ENCODE data around the gene BCL11A. TPM values are rescaled to one million over a fixed set of nuclear protein-coding genes. Genes with fewer than 3 reads are reported as not detected.

The BCL11A gene
- total RNA-seq, 1 donor from 2014 or later, result 2.2 TPM

GRCh38 chr2:60515721-60516226 lies 37.7 kb downstream of the BCL11A start:
- no peaks in the 10 kb centered on the region for H3K9me3 Mint-ChIP-seq
- DNase-seq (ENCODE audit: low read depth, low spot score), result no peak
- peaks cover 3% of the 10 kb centered on the region for H3K27me3 Mint-ChIP-seq (ENCODE audit: low read depth)
- H3K4me1 Mint-ChIP-seq, result peaks cover 7% of the 10 kb centered on the region
- H3K36me3 Mint-ChIP-seq (ENCODE audit: low read depth), result no peaks in the 10 kb centered on the region
- TF ChIP-seq CTCF (conservative IDR thresholded peaks at IDR 0.05), result no peak
- no peak overlapping the region for H3K27ac Mint-ChIP-seq (ENCODE audit: unreplicated experiment)
- no peak overlapping the region for H3K4me3 Mint-ChIP-seq

GRCh38 chr2:60513996-60514395 lies 39.5 kb downstream of the BCL11A start:
- Mint-ChIP-seq H3K4me1 (no peaks in the 10 kb centered on the region), H3K9me3 (no peaks in the 10 kb centered on the region), H3K4me3 (no peak overlapping the region), H3K27ac (ENCODE audit: unreplicated experiment) (no peak overlapping the region), H3K27me3 (ENCODE audit: low read depth) (peaks cover 6% of the 10 kb centered on the region), H3K36me3 (ENCODE audit: low read depth) (peaks cover 4% of the 10 kb centered on the region)
- DNase-seq (ENCODE audit: low read depth, low spot score), result no peak
- no peak for TF ChIP-seq CTCF (conservative IDR thresholded peaks at IDR 0.05)

GRCh38 chr2:60513191-60513590 lies 40.3 kb downstream of the BCL11A start:
- Mint-ChIP-seq H3K27me3 (ENCODE audit: low read depth) (peaks cover 6% of the 10 kb centered on the region), H3K27ac (ENCODE audit: unreplicated experiment) (no peak overlapping the region)

GRCh38 chr2:60512641-60513040 lies 40.8 kb downstream of the BCL11A start:
- Mint-ChIP-seq H3K4me3 (no peak overlapping the region), H3K4me1 (peaks cover 13% of the 10 kb centered on the region), H3K27me3 (ENCODE audit: low read depth) (peaks cover 6% of the 10 kb centered on the region), H3K27ac (ENCODE audit: unreplicated experiment) (no peak overlapping the region), H3K36me3 (ENCODE audit: low read depth) (peaks cover 4% of the 10 kb centered on the region), H3K9me3 (no peaks in the 10 kb centered on the region)
- no peak for DNase-seq (ENCODE audit: low read depth, low spot score)
- no peak for TF ChIP-seq CTCF (conservative IDR thresholded peaks at IDR 0.05)

More at GRCh38 chr2:60513191-60513590, 40.3 kb downstream of the BCL11A start:
- H3K36me3 Mint-ChIP-seq (ENCODE audit: low read depth), result peaks cover 4% of the 10 kb centered on the region
- H3K9me3 Mint-ChIP-seq, result no peaks in the 10 kb centered on the region
- TF ChIP-seq CTCF (conservative IDR thresholded peaks at IDR 0.05), result no peak
- DNase-seq (ENCODE audit: low read depth, low spot score), result no peak
- no peak overlapping the region for H3K4me3 Mint-ChIP-seq
- H3K4me1 Mint-ChIP-seq, result peaks cover 7% of the 10 kb centered on the region

GRCh38 chr2:60512062-60512622 lies 41.3 kb downstream of the BCL11A start:
- no peak for DNase-seq (ENCODE audit: low read depth, low spot score)
- Mint-ChIP-seq H3K4me3 (no peak overlapping the region), H3K4me1 (peaks cover 17% of the 10 kb centered on the region), H3K36me3 (ENCODE audit: low read depth) (peaks cover 4% of the 10 kb centered on the region), H3K9me3 (no peaks in the 10 kb centered on the region), H3K27ac (ENCODE audit: unreplicated experiment) (no peak overlapping the region), H3K27me3 (ENCODE audit: low read depth) (peaks cover 6% of the 10 kb centered on the region)
- no peak for TF ChIP-seq CTCF (conservative IDR thresholded peaks at IDR 0.05)

Measured in neural crest cell (in vitro differentiated cells).